WTC11 (cell line): Measurements from ENCODE around the gene NR0B1. TPM values are rescaled to one million over a fixed set of nuclear protein-coding genes. Genes with fewer than 3 reads are reported as not detected.

Source experiments
- ATAC-seq: fragments of 200-7000 bp; cut with Tn5 transposase; 2 replicates; pipeline ENCODE4 v1.10.0; 2021; ENCODE audit warnings: mild to moderate bottlenecking, moderate library complexity
- CTCF ChIA-PET: fragments of 300-600 bp; sonication (Branson Sonifier 250); formaldehyde crosslinking; loops from one replicate; lab custom pipeline; 2021; ENCODE audit warnings: antibody characterized with exemption; lab: Charles Lee
- POLR2A ChIA-PET: fragments of 350-600 bp; sonication (Branson Sonifier 250); formaldehyde crosslinking; loops from one replicate; lab custom pipeline; 2021; ENCODE audit warnings: antibody characterized with exemption; lab: Charles Lee
- DNase-seq: peaks from one replicate; pipeline ENCODE4 v3.0.0; 2021; ENCODE audit warnings: low spot score
- H3K27ac Mint-ChIP-seq: 2 replicates; pipeline ENCODE4 v1.8.0; 2021; ENCODE audit warnings: mixed read lengths
- H3K27me3 Mint-ChIP-seq: 2 replicates; pipeline ENCODE4 v1.8.0; 2021; ENCODE audit warnings: low read depth, mild to moderate bottlenecking, moderate library complexity, mixed read lengths
- H3K36me3 Mint-ChIP-seq: 2 replicates; pipeline ENCODE4 v1.8.0; 2021; ENCODE audit warnings: mixed read lengths
- H3K4me1 Mint-ChIP-seq: 2 replicates; pipeline ENCODE4 v1.8.0; 2022; ENCODE audit warnings: mixed read lengths
- H3K4me3 Mint-ChIP-seq: 2 replicates; pipeline ENCODE4 v1.8.0; 2021; ENCODE audit warnings: mild to moderate bottlenecking, moderate library complexity, mixed read lengths
- H3K9me3 Mint-ChIP-seq: 2 replicates; pipeline ENCODE4 v1.8.0; 2021; ENCODE audit warnings: mixed read lengths
- AR ChIP-seq: fragments of 250-450 bp; sonication (Bioruptor Pico); IDR thresholded peaks from 2 replicates; pipeline ENCODE4 v1.9.0; 2021; ENCODE audit warnings: mild to moderate bottlenecking
- ATF3 ChIP-seq: sonication (generic); formaldehyde crosslinking; conservative IDR thresholded peaks from 2 replicates; pipeline ENCODE4 v1.8.1; 2022; ENCODE audit warnings: mild to moderate bottlenecking, missing genetic modification reagents
- ATF6 ChIP-seq: sonication (generic); formaldehyde crosslinking; IDR thresholded peaks from 2 replicates; pipeline ENCODE4 v1.8.1; 2023; ENCODE audit warnings: mild to moderate bottlenecking, missing genetic modification reagents
- FOXJ3 ChIP-seq: sonication (generic); formaldehyde crosslinking; IDR thresholded peaks from 2 replicates; pipeline ENCODE4 v1.9.0; 2021; ENCODE audit warnings: missing genetic modification reagents, mild to moderate bottlenecking, borderline replicate concordance
- GABPB1 ChIP-seq: sonication (generic); formaldehyde crosslinking; IDR thresholded peaks from 2 replicates; pipeline ENCODE4 v1.8.1; 2023; ENCODE audit warnings: mild to moderate bottlenecking, missing genetic modification reagents
- MLX ChIP-seq: sonication (generic); formaldehyde crosslinking; IDR thresholded peaks from 2 replicates; pipeline ENCODE4 v1.8.1; 2023; ENCODE audit warnings: mild to moderate bottlenecking, missing genetic modification reagents, moderate library complexity
- MYBL2 ChIP-seq: sonication (generic); formaldehyde crosslinking; IDR thresholded peaks from 2 replicates; pipeline ENCODE4 v1.8.1; 2023; ENCODE audit warnings: mild to moderate bottlenecking, moderate library complexity, missing genetic modification reagents
- NFATC4 ChIP-seq: fragments of 250-450 bp; sonication (Bioruptor Pico); IDR thresholded peaks from 2 replicates; pipeline ENCODE4 v1.9.0; 2021; ENCODE audit warnings: mild to moderate bottlenecking
- NR2C2 ChIP-seq: sonication (generic); formaldehyde crosslinking; IDR thresholded peaks from 2 replicates; pipeline ENCODE4 v1.8.0; 2022; ENCODE audit warnings: mild to moderate bottlenecking, missing genetic modification reagents
- SP1 ChIP-seq: sonication (generic); formaldehyde crosslinking; conservative IDR thresholded peaks from 2 replicates; pipeline ENCODE4 v1.8.1; 2022; ENCODE audit warnings: missing genetic modification reagents
- STAT6 ChIP-seq: sonication (generic); formaldehyde crosslinking; conservative IDR thresholded peaks from 2 replicates; pipeline ENCODE4 v1.8.1; 2023; ENCODE audit warnings: mild to moderate bottlenecking, low read depth, missing genetic modification reagents, moderate library complexity
- TCF7 ChIP-seq: sonication (generic); formaldehyde crosslinking; IDR thresholded peaks from 2 replicates; pipeline ENCODE4 v1.8.0; 2022; ENCODE audit warnings: mild to moderate bottlenecking, low read depth, missing genetic modification reagents, moderate library complexity
- USF1 ChIP-seq: sonication (generic); formaldehyde crosslinking; IDR thresholded peaks from 2 replicates; pipeline ENCODE4 v1.8.0; 2022; ENCODE audit warnings: mild to moderate bottlenecking, missing genetic modification reagents
- ZBTB21 ChIP-seq: sonication (generic); formaldehyde crosslinking; IDR thresholded peaks from 2 replicates; pipeline ENCODE4 v1.8.1; 2023; ENCODE audit warnings: mild to moderate bottlenecking, missing genetic modification reagents, borderline replicate concordance
- ZBTB43 ChIP-seq: sonication (generic); formaldehyde crosslinking; IDR thresholded peaks from 2 replicates; pipeline ENCODE4 v1.8.1; 2023; ENCODE audit warnings: mild to moderate bottlenecking, missing genetic modification reagents
- ZMAT4 ChIP-seq: fragments of 250-450 bp; sonication (Bioruptor Pico); IDR thresholded peaks from 2 replicates; pipeline ENCODE4 v1.9.0; 2021; ENCODE audit warnings: mild to moderate bottlenecking
- ZNF138 ChIP-seq: sonication (generic); formaldehyde crosslinking; conservative IDR thresholded peaks from 2 replicates; pipeline ENCODE4 v1.8.1; 2022; ENCODE audit warnings: mild to moderate bottlenecking, moderate library complexity, missing genetic modification reagents
- ZNF263 ChIP-seq: sonication (generic); formaldehyde crosslinking; IDR thresholded peaks from 2 replicates; pipeline ENCODE4 v1.8.1; 2022; ENCODE audit warnings: low read depth, mild to moderate bottlenecking, moderate library complexity, missing genetic modification reagents
- total RNA-seq: library from RNA; stranded (reverse); gene quantifications from 3 replicates; pipeline ENCODE4 v1.2.3, GENCODE V29; 2021

Gene NR0B1
- total RNA-seq, 1 experiment from 2014 or later: 0.20 TPM

- DNase-seq (no peak), ATAC-seq (no peak)
- H3K36me3 Mint-ChIP-seq: no peaks in the 10 kb centered on the region
- H3K4me1 Mint-ChIP-seq: no peaks in the 10 kb centered on the region
- TF ChIP-seq NR2C2 (no peak), SP1 (no peak), ZBTB21 (CRISPR knock-in tag) (no peak), ZMAT4 (CRISPR knock-in tag) (no peak), ATF6 (CRISPR knock-in tag) (no peak), ATF3 (CRISPR knock-in tag) (no peak), ZBTB43 (no peak), ZNF263 (CRISPR knock-in tag) (no peak), GABPB1 (no peak), ZNF138 (CRISPR knock-in tag) (no peak), STAT6 (no peak), NFATC4 (CRISPR knock-in tag) (no peak), FOXJ3 (CRISPR knock-in tag) (no peak), MYBL2 (CRISPR knock-in tag) (no peak), AR (CRISPR knock-in tag) (no peak), MLX (CRISPR knock-in tag) (no peak), TCF7 (CRISPR knock-in tag) (no peak), USF1 (no peak)
- peaks cover 54% of the 10 kb centered on the region for H3K27me3 Mint-ChIP-seq
- H3K27ac Mint-ChIP-seq: no peak overlapping the region
- ChIA-PET POLR2A (no interaction called here), CTCF (no interaction called here)
- H3K9me3 Mint-ChIP-seq: no peaks in the 10 kb centered on the region
- no peak overlapping the region for H3K4me3 Mint-ChIP-seq
Observed at GRCh38 chrX:30310429-30311206, 1.4 kb upstream of the NR0B1 start.
